AG10803 (cell line): ENCODE results near the gene PCDH9.

Experiments
- DNase-seq: peaks from one replicate; pipeline ENCODE4 v3.0.0; 2010; ENCODE audit warnings: low read depth
- H3K4me3 ChIP-seq: 2 replicates; pipeline ENCODE4 v1.5.1; 2011; ENCODE audit warnings: mild to moderate bottlenecking, low read length, control low read depth
- CTCF ChIP-seq: conservative IDR thresholded peaks from 2 replicates; pipeline ENCODE4 v1.5.1; 2011; ENCODE audit warnings: mild to moderate bottlenecking, low read length, control low read depth, inconsistent platforms

Gene PCDH9

GRCh38 chr13:66348745-66349690 is 881.1 kb downstream of the PCDH9 start:
- no peak for DNase-seq
- no peak for TF ChIP-seq CTCF

GRCh38 chr13:66347486-66348117 is 882.5 kb downstream of the PCDH9 start:
- no peak for DNase-seq
- TF ChIP-seq CTCF = no peak
- H3K4me3 ChIP-seq = no peak overlapping the region

More at GRCh38 chr13:66348745-66349690, 881.1 kb downstream of the PCDH9 start:
- no peak overlapping the region for H3K4me3 ChIP-seq

GRCh38 chr13:66345971-66346370 is 884.2 kb downstream of the PCDH9 start:
- no peak for DNase-seq
- H3K4me3 ChIP-seq = no peak overlapping the region
- no peak for TF ChIP-seq CTCF

GRCh38 chr13:66345518-66345810 is 884.7 kb downstream of the PCDH9 start:
- no peak overlapping the region for H3K4me3 ChIP-seq
- TF ChIP-seq CTCF = no peak
- no peak for DNase-seq

- H3K4me3 ChIP-seq = no peak overlapping the region
- TF ChIP-seq CTCF = no peak
- no peak for DNase-seq
These were observed 885.2 kb downstream of the PCDH9 start for GRCh38 chr13:66344805-66345517.

GRCh38 chr13:66343224-66343828 is 886.8 kb downstream of the PCDH9 start:
- no peak for DNase-seq
- no peak for TF ChIP-seq CTCF
- no peak overlapping the region for H3K4me3 ChIP-seq
